HG02571 (cell line): ENCODE measurements around the gene ABCC1.
"Not testable (repeated sequence)": the region's sequence is repeated elsewhere in the genome, so short reads cannot be mapped to it uniquely, and the experiment has no call there.

Source experiments
- ATAC-seq: cut with Tn5 transposase; IDR thresholded peaks from one replicate; pipeline ENCODE4 v1.9.1; 2021; ENCODE audit warnings: mild to moderate bottlenecking, moderate library complexity; ENCODE audit not compliant: unreplicated experiment

ABCC1 gene

DNA sequence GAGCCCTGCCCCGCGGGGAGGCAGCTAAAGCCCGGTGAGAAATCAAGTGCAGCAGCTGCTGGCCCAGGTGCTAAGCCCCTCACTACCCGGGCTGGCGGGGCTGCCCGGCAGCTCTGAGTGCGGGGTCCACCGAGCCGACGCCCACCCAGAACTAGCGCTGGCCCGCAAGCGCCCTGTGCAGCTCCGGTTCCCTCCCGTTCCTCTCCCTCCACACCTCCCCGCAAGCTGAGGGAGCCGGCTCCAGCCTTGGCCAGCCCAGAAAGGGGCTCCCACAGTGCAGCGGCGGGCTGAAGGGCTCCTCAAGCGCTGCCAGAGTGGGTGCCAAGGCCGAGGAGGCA is 155.4 kb downstream of the ABCC1 start:
- not testable (repeated sequence) for ATAC-seq

- ATAC-seq, result no peak
These were observed 156.2 kb downstream of the ABCC1 start for GRCh38 chr16:16105646-16106045.

DNA sequence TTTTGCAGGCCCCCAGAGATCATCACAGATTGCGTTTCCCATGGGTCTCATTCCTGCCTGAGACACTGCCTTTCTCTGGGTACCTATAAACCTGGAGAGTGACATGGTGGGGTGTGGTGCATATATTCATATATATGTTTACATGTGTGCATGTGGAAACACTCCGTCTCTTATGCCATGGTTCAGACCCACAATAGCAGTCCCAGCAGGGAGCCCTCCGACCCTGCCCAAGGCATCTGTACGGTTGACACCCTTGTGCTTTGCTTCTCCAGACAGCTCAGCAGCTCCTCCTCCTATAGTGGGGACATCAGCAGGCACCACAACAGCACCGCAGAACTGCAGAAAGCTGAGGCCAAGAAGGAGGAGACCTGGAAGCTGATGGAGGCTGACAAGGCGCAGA is 157.1 kb downstream of the ABCC1 start:
- no peak for ATAC-seq

GRCh38 chr16:16107839-16108238 is 158.4 kb downstream of the ABCC1 start:
- no peak for ATAC-seq

DNA sequence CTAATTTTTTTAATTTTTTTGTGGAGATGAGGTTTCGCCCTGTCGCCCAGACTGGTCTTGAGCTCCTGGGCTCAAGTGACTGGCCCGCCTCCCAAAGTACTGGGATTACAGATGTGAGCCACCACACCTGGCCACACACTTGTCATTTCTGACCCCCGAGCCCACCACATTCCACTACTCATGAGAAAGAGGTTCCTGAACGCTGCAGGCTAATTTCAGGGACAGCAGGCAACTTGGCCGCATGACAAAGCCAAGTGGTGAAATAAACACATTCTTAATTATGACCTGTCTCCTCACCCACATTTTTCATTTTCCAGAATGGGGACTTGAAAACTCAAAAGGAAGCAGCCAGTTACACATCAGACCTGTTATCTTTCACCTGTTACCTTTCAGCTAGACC is 159.3 kb downstream of the ABCC1 start:
- ATAC-seq, result no peak

GRCh38 chr16:16109453-16110110 is 160.2 kb downstream of the ABCC1 start:
- no peak for ATAC-seq

GRCh38 chr16:16110111-16110490 is 160.7 kb downstream of the ABCC1 start:
- no peak for ATAC-seq

GRCh38 chr16:16111639-16112038 is 162.2 kb downstream of the ABCC1 start:
- ATAC-seq, result no peak

DNA sequence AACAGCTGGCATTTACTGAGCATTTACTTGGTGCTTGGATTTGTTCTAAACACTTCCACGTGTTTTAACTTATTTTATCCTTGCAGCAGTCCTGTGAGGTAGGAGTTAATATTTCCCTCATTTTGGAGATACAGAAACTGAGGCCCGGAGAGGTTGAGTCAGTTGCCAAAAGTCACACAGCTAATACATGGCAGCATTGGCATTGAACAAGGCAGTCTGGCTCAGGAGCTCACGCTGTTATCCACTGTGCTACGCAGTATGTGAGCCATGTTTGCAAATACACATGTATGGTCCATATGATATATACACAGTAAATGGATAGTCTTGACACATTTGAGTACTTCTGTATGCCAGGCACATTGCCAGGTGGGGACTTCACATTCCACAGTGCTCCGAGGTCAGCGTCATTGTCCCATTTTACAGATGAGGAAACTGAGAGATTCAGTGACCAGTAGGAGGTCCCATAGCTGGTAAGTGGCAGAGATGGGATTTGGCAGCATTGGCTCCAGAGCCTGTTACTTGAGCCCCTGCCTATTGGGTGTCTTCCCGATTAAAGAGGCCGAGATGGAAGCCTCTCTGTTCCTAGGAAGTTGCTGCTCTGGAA is 163.1 kb downstream of the ABCC1 start:
- ATAC-seq, result no peak

DNA sequence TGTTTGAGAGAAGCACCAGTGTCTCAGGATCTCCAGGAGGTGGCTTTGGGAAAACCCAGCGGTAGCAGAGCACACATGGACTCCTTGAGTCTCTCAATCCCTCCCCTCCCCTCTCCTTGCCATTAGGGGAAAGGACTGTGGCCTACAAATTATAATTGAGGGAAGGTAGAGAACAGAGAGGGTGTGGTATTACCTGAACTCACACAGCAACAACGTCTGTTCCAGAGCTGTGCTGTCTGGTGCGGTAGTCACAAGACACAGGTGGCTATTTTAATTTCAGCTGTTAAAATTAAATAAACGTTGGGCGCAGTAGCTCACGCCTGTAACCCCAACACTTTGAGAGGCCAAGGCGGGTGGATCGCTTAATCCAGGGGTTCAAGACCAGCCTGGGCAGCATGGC is 163.7 kb downstream of the ABCC1 start:
- no peak for ATAC-seq

- ATAC-seq, result no peak
These were observed 167.4 kb downstream of the ABCC1 start for GRCh38 chr16:16116841-16117240.

DNA sequence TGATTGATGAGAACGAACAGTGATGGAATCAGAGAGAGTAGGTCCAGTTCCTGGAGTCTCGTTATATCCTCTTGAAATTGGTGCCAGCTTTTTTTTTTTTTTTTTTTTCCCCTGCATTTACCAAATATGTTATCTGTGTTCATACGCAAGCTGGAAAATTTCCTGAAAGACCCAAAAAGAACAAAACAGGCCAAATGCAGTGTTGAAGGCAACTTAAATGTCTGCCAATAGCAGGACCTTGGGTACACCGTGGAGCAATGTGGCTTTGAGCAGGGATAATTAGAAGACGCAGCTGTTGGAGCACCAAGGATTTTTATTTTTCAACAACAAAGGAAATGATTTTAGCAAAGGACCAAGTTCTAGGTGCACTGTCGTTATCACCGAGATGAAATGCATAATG is 168.9 kb downstream of the ABCC1 start:
- ATAC-seq, result no peak

GRCh38 chr16:16120044-16120381 is 170.6 kb downstream of the ABCC1 start:
- ATAC-seq, result no peak

DNA sequence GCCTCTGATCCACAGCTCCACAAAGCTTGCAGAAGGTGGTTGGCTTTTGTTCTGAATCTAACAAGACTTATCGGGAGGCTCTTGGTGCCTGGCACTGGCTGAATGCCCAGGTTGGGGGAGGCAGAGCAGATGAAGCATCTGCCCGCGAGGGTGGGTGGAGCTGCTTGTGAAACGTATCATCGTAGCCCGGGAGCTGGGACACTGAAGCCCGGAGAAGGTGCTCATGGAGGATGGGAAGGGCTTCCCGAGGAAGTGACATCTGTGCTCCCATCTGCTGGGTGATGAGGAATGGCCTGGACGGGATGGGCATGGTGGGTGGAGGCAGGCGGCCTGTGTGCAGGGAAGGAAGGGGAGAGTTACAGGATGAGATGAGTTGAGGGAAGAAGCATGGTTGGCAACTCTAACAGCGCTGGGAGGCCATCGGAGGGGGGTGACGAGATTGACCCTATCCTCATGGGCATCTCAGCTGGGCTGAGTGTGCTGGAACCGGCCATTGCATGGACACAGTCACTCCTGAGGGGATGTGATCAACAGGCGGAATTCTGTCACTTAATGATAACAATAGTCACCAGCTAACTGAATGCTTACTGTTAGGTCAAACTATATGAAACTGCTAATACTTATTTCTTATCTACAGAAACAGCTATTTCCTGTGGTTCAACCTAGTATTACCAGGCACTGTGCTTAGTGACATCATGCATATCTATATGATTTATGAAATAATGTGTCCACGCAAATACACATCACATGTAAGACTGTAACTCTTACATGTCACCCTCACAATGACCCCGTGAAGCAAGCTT is 171.2 kb downstream of the ABCC1 start:
- ATAC-seq, result no peak

DNA sequence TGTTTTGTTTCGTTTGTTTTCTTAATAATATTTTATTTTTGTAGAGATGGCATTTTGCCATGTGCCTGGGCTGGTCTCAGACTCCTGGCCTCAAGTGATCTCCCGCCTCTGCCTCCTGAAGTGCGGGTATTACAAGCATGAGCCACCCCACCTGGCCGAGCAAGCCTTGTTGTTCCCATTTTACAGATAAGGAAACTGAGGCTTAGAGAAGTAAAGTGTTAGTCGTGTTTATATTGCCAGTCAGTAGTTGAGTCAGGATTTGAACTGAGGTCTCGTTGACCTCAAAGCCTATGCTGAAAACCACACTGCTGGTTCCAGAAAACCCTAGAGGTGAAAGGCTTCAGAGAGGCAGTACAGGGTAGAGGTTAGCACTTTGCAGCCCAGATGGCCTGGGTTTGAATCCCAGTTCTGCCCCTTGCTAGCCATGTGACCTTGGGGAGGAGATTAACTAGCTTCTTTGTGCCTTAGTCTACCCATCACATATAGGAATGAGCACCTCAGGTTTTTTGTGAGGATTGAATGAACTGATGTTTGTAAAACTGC is 171.8 kb downstream of the ABCC1 start:
- ATAC-seq, result no peak

DNA sequence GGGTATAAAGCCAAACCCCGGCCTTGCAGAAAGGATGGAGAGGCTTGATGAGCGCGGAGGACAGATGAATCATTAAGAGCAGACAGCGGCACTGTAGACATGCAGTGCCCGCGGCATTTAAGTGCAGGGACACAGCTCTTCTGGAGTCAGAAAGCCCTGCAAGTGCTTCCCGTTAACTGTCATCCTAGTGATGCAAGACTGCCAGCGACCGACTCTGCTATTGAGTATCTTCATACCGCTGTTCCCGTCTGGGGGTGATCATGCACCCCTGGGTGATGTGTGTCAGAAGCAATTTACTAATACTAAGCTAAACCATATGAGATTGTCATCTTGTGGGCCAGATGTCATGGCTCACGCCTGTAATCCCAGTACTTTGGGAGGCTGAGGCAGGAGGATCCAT is 172.8 kb downstream of the ABCC1 start:
- ATAC-seq, result no peak

- ATAC-seq, result no peak
These were observed 175.0 kb downstream of the ABCC1 start for GRCh38 chr16:16124438-16124837.

- no peak for ATAC-seq
These were observed 175.6 kb downstream of the ABCC1 start for GRCh38 chr16:16124974-16125373.

GRCh38 chr16:16126896-16127295 is 177.5 kb downstream of the ABCC1 start:
- no peak for ATAC-seq

DNA sequence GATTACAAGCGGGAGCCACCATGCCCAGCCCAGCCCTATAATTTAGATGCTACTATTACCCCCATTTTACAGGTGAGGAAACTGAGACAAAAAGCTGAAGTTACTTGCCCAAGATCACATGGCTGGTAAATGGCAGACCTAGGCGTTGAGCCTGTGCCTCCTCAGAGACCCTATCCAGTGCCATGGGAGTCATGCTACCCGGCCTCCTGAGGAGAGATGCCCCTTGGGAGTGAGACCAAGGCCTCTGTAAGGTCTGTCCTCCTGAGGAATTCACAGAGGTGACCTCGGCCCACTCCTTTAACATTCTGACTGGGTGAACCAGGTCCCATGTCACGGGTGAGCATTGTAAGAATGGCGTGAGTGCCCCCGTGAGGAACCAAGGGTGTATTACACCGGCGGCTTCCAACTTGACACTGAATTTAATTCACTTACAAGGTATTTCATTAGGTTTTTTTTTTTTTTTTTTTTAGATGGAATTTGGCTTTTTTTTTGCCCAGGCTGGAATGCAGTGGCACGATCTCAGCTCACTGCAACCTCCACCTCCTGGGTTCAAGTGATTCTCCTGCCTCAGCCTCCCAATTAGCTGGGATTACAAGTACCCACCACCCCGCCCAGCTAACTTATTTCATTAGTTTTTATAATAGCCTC is 178.2 kb downstream of the ABCC1 start:
- no peak for ATAC-seq

- ATAC-seq, result no peak
These were observed 181.8 kb downstream of the ABCC1 start for GRCh38 chr16:16131204-16131603.

GRCh38 chr16:16131659-16132058 is 182.2 kb downstream of the ABCC1 start:
- no peak for ATAC-seq
